B cell (primary cell): Measurements from ENCODE around the gene HMCN1. TPM values are rescaled to one million over a fixed set of nuclear protein-coding genes. Genes with fewer than 3 reads are reported as not detected.

Source experiments
- ATAC-seq: fragments of 200-7000 bp; cut with Tn5 transposase; one replicate; pipeline ENCODE4 v1.10.0; 2021; ENCODE audit warnings: low read depth, mild to moderate bottlenecking, moderate number of reproducible peaks, moderate library complexity
- CTCF ChIA-PET: fragments of 350-600 bp; sonication (Branson Sonifier 250); formaldehyde crosslinking; loops from one replicate; lab custom pipeline; 2021; ENCODE audit warnings: antibody characterized with exemption, inconsistent platforms; lab: Charles Lee
- POLR2A ChIA-PET: fragments of 350-600 bp; sonication (Branson Sonifier 250); formaldehyde crosslinking; loops from one replicate; lab custom pipeline; 2021; ENCODE audit warnings: antibody characterized with exemption; lab: Charles Lee
- DNase-seq: peaks from one replicate; pipeline ENCODE4 v3.0.0; 2013
- H2AFZ ChIP-seq: 2 replicates; pipeline ENCODE4 v1.6.1; 2012; ENCODE audit warnings: mild to moderate bottlenecking, low read depth, low read length; ENCODE audit not compliant: insufficient read depth, poor library complexity, severe bottlenecking
- H3K27ac ChIP-seq, 2 donors: 1 replicate in 1 of 2; 2 replicates in 1 of 2; pipeline ENCODE4 v1.5.1; 2012 to 2013; ENCODE audit warnings: low read length in 2 of 2, mild to moderate bottlenecking in 2 of 2, moderate library complexity in 1 of 2
- H3K27me3 ChIP-seq, 4 experiments: fragments of 200-600 bp in 1 of 4; sonication (generic) in 1 of 4; replicated peaks in 1 of 4; 1 replicate in 2 of 4; 2 replicates in 2 of 4; pipeline versions ENCODE4 v1.6.1 to v1.7.0; 2013 to 2016; ENCODE audit warnings: low read length in 3 of 4, mild to moderate bottlenecking in 2 of 4, mixed read lengths in 1 of 4, moderate library complexity in 1 of 4; ENCODE audit not compliant: insufficient read depth in 4 of 4, control insufficient read depth in 3 of 4; ENCODE audit errors: control extremely low read depth in 1 of 4
- H3K36me3 ChIP-seq, 2 experiments: replicated peaks in 1 of 2; 1 replicate in 1 of 2; 2 replicates in 1 of 2; pipeline versions ENCODE4 v1.6.1 to v1.7.1; 2013; ENCODE audit warnings: low read length in 1 of 2; ENCODE audit not compliant: insufficient read depth in 2 of 2, control insufficient read depth in 1 of 2; ENCODE audit errors: control extremely low read depth in 1 of 2, extremely low read depth in 1 of 2
- H3K4me1 ChIP-seq, 2 donors: fragments of 200-600 bp in 1 of 2; sonication (generic) in 1 of 2; 1 replicate in 1 of 2; 2 replicates in 1 of 2; pipeline versions ENCODE4 v1.5.1 to v1.6.1; 2013 to 2017; ENCODE audit warnings: low read length in 2 of 2; ENCODE audit not compliant: control insufficient read depth in 2 of 2, insufficient read depth in 2 of 2
- H3K4me2 ChIP-seq: replicated peaks from 2 replicates; pipeline ENCODE3; 2012; ENCODE audit warnings: mild to moderate bottlenecking, low read depth, low read length; ENCODE audit not compliant: poor library complexity, severe bottlenecking
- H3K4me3 ChIP-seq, 5 experiments: fragments of 200-600 bp in 1 of 5; sonication (generic) in 1 of 5; 1 replicate in 3 of 5; 2 replicates in 2 of 5; pipeline versions ENCODE4 v1.5.1 to v1.7.0; 2011 to 2016; ENCODE audit warnings: low read length in 4 of 5, mild to moderate bottlenecking in 4 of 5, low read depth in 2 of 5, control low read depth in 1 of 5, moderate library complexity in 1 of 5; ENCODE audit not compliant: insufficient read depth in 1 of 5; ENCODE audit errors: control extremely low read depth in 1 of 5, extremely low read depth in 1 of 5
- H3K79me2 ChIP-seq: fragments of 200-600 bp; sonication (generic); one replicate; pipeline ENCODE4 v1.6.0; 2016; ENCODE audit warnings: low read length; ENCODE audit not compliant: control insufficient read depth, insufficient read depth
- H3K9ac ChIP-seq: fragments of 200-600 bp; sonication (generic); 2 replicates; pipeline ENCODE4 v1.6.1; 2017; ENCODE audit warnings: mild to moderate bottlenecking, low read length, moderate library complexity
- H3K9me3 ChIP-seq, 3 donors: one replicate each; pipeline versions ENCODE4 v1.6.1 to v1.7.1; 2013; ENCODE audit warnings: low read length in 2 of 3; ENCODE audit not compliant: control insufficient read depth in 2 of 3, insufficient read depth in 1 of 3; ENCODE audit errors: control extremely low read depth in 1 of 3
- H4K20me1 ChIP-seq: 2 replicates; pipeline ENCODE4 v1.6.0; 2012; ENCODE audit warnings: mild to moderate bottlenecking, low read length; ENCODE audit not compliant: insufficient read depth, control insufficient read depth, poor library complexity, severe bottlenecking
- H3K27ac Mint-ChIP-seq: one replicate; pipeline ENCODE4 v1.8.0; 2021; ENCODE audit warnings: mixed read lengths
- H3K27me3 Mint-ChIP-seq: one replicate; pipeline ENCODE4 v1.8.0; 2021; ENCODE audit warnings: mixed read lengths
- H3K4me1 Mint-ChIP-seq: one replicate; pipeline ENCODE4 v1.8.0; 2021; ENCODE audit warnings: mixed read lengths
- H3K4me3 Mint-ChIP-seq: one replicate; pipeline ENCODE4 v1.8.0; 2021; ENCODE audit warnings: mixed read lengths
- H3K9me3 Mint-ChIP-seq: one replicate; pipeline ENCODE4 v1.8.0; 2022; ENCODE audit warnings: mixed read lengths; ENCODE audit not compliant: insufficient read depth
- CTCF ChIP-seq: fragments of 200-600 bp; IDR thresholded peaks from one replicate; pipeline ENCODE4 v1.8.0; 2022; ENCODE audit warnings: antibody characterized with exemption, mild to moderate bottlenecking
- EZH2 ChIP-seq: IDR thresholded peaks from 2 replicates; pipeline ENCODE4 v1.6.1; 2012; ENCODE audit warnings: borderline replicate concordance, low read depth, mild to moderate bottlenecking, moderate library complexity, low read length; ENCODE audit not compliant: insufficient read depth, poor library complexity, severe bottlenecking
- WGBS: methylation state at CpG from one replicate; pipeline ENCODE4 v1.1.5; 2013; ENCODE audit warnings: missing lambda C conversion rate; ENCODE audit not compliant: insufficient coverage; 5-methylcytosine and 5-hydroxymethylcytosine counted together
- intact Hi-C: fragments of 100-400 bp; cut with micrococcal nuclease; formaldehyde crosslinking; loops from one replicate; pipeline ENCODE4 v1.10.0; 2022
- polyA plus RNA-seq: library from polyadenylated mRNA; depleted of rRNA; stranded (reverse); fragments of >200 nt; gene quantifications from 2 replicates; pipeline ENCODE4 v1.2.3, GENCODE V29; 2012
- total RNA-seq, 2 donors: library from RNA; stranded (reverse); fragments of 120-200 nt in 1 of 2; gene quantifications; 1 replicate in 1 of 2; 2 replicates in 1 of 2; pipeline versions ENCODE4 v1.2.3 to v1.2.4, GENCODE V29; 2013 to 2022

The HMCN1 gene
- total and polyA plus RNA-seq, 2 donors (not counting 1 experiment from before 2014, with no cell fraction given): not detected

- peaks cover 0 to 11% (median 5%) of the 10 kb centered on the region in 4 experiments for H3K27me3 ChIP-seq
- H3K4me2 ChIP-seq: no peak overlapping the region
- H3K9me3 ChIP-seq: peaks cover 0 to 4% (median 2%) of the 10 kb centered on the region in 3 donors
- H3K9ac ChIP-seq: no peak overlapping the region
- H2AFZ ChIP-seq: no peak overlapping the region
- CTCF ChIA-PET: no interaction called here
- no peaks in the 10 kb centered on the region for H4K20me1 ChIP-seq
- no peaks in the 10 kb centered on the region for H3K36me3 ChIP-seq
- Mint-ChIP-seq H3K4me1 (no peaks in the 10 kb centered on the region), H3K27me3 (peaks cover 38% of the 10 kb centered on the region), H3K9me3 (peaks cover 9% of the 10 kb centered on the region), H3K27ac (no peak overlapping the region), H3K4me3 (no peak overlapping the region)
- intact Hi-C loops: no loop called here
- no peaks in the 10 kb centered on the region for H3K4me1 ChIP-seq
- no peaks in the 10 kb centered on the region for H3K79me2 ChIP-seq
- DNase-seq (no peak), ATAC-seq (no peak)
- TF ChIP-seq EZH2 (no peak), CTCF (no peak)
- POLR2A ChIA-PET: no interaction called here
- H3K27ac ChIP-seq: no peak overlapping the region
- H3K4me3 ChIP-seq: no peak overlapping the region
These were observed 8.2 kb downstream of the HMCN1 start for GRCh38 chr1:185742403-185742802.

- WGBS: no CpG with 5 or more reads among the region's 4 CpGs
- intact Hi-C loops: no loop called here
- no peak for DNase-seq
- Histone ChIP-seq H3K27me3 (peaks cover 0 to 3% (median 0%) of the 10 kb centered on the region in 4 experiments), H3K36me3 (no peaks in the 10 kb centered on the region), H3K4me3 (no peak overlapping the region), H3K27ac (no peak overlapping the region), H3K4me2 (no peak overlapping the region), H3K79me2 (no peaks in the 10 kb centered on the region), H2AFZ (no peak overlapping the region), H3K4me1 (no peaks in the 10 kb centered on the region), H4K20me1 (no peaks in the 10 kb centered on the region), H3K9me3 (peaks cover 0 to 4% (median 2%) of the 10 kb centered on the region in 3 donors), H3K9ac (no peak overlapping the region)
- Mint-ChIP-seq H3K4me3 (no peak overlapping the region), H3K9me3 (peaks cover 2% of the 10 kb centered on the region), H3K27ac (no peak overlapping the region), H3K27me3 (peaks cover 17% of the 10 kb centered on the region), H3K4me1 (no peaks in the 10 kb centered on the region)
- ChIA-PET POLR2A (no interaction called here), CTCF (no interaction called here)
- no peak for TF ChIP-seq CTCF
- ATAC-seq: no peak
These were observed 11.0 kb downstream of the HMCN1 start for GRCh38 chr1:185745165-185745564.
